Measurements from ENCODE around the gene TMEM184A.

DNA sequence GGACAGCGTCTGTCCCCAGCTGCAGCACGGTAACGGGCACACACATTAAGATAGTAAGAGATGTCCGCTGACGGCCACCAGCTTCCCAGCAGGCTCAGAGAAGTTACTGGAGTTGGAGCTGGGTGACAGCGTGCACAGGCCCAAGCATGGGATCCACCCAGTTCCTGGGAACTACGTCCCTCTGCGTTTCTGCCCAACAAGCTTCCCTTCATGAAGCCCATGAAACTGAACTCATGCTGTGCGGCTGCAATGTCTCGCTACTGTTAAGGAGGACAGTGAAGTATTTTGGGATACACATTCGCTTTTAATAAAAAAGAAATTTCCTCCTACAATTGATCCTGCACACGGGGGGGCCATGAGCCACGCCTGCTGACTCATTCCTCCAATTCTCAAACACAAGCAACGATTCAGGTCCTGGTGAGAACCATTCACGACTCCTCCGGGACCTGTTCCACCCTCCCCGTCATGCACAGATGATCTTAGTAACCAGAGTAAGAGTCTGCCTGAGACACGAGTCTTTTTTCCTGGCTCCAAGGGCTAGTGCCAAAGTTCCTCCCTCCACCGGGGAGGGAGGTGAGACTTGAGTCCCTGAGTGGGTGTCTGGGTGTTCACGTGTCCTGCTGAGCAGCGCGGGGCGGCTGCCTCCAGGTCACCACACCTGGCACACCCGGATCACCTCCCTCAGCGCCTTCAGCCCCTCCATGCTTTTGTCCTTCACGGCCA lies 11.2 kb upstream of the TMEM184A start:
- TF ChIP-seq, protein P1, sequence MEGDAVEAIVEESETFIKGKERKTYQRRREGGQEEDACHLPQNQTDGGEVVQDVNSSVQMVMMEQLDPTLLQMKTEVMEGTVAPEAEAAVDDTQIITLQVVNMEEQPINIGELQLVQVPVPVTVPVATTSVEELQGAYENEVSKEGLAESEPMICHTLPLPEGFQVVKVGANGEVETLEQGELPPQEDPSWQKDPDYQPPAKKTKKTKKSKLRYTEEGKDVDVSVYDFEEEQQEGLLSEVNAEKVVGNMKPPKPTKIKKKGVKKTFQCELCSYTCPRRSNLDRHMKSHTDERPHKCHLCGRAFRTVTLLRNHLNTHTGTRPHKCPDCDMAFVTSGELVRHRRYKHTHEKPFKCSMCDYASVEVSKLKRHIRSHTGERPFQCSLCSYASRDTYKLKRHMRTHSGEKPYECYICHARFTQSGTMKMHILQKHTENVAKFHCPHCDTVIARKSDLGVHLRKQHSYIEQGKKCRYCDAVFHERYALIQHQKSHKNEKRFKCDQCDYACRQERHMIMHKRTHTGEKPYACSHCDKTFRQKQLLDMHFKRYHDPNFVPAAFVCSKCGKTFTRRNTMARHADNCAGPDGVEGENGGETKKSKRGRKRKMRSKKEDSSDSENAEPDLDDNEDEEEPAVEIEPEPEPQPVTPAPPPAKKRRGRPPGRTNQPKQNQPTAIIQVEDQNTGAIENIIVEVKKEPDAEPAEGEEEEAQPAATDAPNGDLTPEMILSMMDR (IDR thresholded peaks at IDR 0.05) = no peak
- TF ChIP-seq POLR2A (IDR thresholded peaks at IDR 0.05) = no peak
